GM21786 (cell line): ENCODE results near the gene RAB3IP.
A peak's percentile ranks its signal among the peaks of the same experiment; 100 is the strongest.
"Not testable (repeated sequence)": the region's sequence is repeated elsewhere in the genome, so short reads cannot be mapped to it uniquely, and the experiment has no call there.

Experiments
- ATAC-seq: cut with Tn5 transposase; IDR thresholded peaks from one replicate; pipeline ENCODE4 v1.9.1; 2021; ENCODE audit not compliant: unreplicated experiment

RAB3IP gene

DNA sequence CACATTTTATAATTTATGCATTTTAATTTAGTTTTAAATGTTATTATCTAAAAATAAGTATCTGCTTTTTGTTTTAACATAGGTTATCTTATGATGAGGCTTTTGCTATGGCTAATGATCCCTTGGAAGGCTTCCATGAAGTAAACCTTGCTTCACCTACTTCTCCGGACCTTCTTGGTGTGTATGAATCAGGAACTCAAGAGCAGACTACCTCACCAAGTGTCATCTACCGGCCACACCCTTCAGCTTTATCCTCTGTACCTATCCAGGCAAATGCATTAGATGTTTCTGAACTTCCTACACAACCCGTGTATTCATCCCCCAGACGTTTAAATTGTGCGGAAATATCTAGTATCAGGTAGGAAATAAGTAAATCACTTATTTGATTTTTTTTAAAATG, 16.6 kb downstream of the RAB3IP start:
- no peak for ATAC-seq

DNA sequence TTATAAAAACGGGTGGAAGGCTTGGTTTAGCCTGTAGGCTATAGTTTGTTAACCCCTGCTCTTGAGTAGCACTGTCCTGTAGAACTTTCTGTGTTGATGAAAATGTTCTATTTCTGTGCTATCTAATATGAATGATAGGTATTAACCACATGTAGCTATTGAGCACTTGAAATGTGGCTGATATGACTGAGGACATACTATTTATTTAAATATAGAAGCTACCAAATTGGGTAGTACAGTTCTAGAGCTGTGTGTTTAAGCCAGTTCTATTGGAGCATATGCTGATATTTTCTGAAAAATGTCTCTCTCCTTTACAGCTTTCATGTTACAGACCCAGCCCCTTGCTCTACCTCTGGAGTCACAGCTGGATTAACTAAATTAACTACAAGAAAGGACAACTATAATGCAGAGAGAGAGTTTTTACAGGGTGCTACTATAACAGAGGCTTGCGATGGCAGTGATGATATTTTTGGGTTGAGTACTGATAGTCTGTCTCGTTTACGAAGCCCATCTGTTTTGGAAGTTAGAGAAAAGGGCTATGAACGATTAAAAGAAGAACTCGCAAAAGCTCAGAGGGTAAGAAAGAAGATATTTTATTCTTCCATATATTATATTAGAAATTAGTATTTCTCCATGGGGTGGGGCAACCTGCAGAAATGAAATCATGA, 17.6 kb downstream of the RAB3IP start:
- ATAC-seq: no peak

DNA sequence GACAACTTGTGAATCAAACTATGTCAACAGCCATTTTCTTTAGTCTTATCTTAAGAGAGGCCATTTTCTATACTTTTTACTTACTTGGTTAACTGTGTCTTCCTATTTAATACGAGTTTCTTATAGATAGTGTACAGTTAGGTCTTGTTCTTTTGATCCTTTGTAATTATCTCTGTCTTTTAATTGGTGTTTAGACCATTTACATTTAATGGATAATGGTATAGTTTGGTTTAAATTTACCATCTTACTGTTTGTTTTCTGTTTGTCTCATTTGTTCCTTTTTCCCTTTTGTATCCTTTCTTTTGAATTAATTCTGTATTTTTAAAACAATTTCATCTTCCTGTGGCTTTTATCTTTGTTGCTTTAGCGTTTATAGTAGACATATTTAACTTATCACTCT, 19.4 kb downstream of the RAB3IP start:
- no peak for ATAC-seq

DNA sequence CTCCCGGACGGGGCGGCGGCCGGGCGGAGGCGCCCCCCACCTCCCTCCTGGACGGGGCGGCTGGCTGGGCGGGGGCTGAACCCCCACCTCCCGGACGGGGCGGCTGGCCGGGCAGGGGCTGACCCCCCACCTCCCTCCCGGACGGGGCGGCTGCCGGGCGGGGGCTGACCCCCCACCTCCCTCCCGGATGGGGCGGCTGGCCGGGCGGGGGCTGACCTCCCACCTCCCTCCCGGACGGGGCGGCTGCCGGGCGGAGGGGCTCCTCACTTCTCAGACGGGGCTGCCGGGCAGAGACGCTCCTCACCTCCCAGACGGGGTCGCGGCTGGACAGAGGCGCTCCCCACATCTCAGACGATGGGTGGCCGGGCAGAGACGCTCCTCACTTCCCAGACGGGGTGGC, 20.9 kb downstream of the RAB3IP start:
- ATAC-seq: not testable (repeated sequence)

DNA sequence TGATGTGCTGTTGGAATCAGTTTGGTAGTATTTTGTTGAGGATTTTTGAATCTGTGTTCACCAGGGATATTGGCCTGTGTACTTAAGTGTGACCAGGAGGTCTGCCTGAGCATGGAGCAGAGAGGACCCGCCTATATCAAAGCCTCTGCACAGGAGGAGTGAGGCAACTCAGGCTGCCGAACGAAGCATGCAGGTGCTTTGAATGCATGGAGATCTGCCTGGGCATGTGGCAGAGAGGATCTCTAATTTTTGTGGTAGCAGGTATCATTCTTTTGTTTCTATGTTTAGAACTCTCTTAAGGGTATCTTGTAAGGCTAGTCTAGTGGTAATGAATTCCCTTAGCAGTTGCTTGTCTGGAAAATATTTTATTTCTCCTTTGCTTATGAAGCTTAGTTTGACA, 26.9 kb downstream of the RAB3IP start:
- no peak for ATAC-seq

DNA sequence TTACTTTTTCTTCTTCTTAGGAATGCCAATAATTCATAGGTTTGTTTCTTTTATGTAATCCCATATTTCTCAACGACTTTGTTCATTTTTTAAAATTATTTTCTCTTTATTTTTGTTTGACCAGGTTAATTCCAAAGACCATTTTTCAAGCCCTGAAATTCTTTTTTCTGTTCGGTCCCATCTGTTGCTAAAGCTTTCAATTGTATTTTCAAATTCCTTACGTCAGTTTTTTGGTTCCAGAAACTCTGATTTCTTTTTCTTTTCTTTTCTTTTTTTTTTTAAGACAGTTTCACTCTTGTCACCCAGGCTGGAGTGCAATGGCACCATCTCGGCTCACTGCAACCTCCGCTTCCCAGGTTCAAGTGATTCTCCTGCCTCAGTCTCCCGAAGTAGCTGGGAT, 27.6 kb downstream of the RAB3IP start:
- ATAC-seq: no peak

DNA sequence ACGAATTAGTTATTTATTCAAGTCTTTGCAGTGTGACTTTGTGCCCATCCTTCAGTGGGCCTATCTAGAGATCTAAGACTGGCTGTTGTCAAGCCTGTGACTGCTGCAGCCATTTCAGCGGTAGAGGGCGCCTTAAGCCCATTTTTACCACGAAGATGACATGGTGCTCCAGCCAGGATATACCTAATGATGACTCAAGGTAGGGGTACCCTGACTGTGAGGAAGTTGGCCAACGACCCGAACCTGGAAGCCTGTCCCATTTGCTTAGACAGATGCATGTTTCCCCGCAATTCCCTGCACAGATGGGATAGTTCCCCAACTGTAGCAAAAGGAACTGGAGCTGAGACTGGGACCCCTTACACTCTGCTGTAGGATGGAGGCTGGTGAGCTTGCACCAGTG, 41.3 kb downstream of the RAB3IP start:
- no peak for ATAC-seq

DNA sequence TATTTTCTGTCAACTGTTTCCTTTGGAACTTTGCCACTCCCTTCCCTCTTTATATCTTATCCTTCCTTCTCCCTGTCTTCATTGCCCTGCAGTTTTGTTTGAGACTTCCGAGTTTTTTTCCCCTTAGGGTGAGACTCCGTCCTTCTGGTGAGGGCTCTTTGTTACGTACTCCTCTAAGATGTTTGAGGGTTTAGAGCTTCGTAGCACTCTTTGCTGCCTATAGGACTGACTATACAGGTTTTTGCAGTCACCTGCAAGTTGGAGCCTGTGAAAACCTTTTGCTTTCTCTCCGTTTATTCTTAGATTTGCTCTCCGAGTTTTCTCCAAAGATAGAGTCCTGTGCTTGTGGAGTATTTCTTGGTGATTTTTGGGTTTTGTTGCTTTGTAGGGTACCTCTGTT, 44.7 kb downstream of the RAB3IP start:
- no peak for ATAC-seq

DNA sequence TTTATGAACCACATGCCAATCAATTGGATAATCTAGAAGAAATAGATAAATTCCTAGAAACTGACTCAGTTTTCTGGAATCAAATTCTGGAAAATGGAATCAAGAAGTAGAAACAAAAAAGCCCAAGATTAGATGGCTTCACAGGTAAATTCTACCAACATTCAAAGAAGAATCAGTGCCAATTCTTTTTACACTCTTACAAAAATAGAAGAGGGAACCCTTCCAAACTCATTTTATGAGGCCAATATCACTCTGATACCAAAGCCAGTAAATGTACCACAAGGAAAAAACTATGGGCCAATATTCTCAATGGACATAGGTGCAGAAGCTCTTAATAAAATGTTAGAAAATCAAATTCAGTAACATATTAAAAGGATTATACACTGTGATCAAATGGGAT, 50.7 kb downstream of the RAB3IP start:
- ATAC-seq: no peak

DNA sequence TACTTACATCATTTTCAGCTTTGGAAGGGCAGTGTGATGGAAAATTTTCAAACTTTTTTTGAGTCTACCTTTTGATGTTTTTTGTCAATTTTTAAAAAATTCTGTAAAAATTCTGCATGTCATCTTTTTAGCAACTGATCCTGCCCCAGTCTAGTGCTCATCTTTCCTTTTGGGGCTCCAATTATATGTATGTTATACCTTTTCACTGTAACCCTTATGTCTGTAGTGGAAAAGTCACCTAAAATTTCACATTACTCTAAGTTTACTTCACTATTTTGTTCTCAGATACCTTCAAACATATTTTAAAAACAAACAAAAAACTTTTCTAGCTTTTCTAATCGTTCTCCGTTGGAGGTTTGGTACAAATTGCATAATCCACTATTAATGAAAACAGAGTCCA, 53.9 kb downstream of the RAB3IP start:
- ATAC-seq: no peak

DNA sequence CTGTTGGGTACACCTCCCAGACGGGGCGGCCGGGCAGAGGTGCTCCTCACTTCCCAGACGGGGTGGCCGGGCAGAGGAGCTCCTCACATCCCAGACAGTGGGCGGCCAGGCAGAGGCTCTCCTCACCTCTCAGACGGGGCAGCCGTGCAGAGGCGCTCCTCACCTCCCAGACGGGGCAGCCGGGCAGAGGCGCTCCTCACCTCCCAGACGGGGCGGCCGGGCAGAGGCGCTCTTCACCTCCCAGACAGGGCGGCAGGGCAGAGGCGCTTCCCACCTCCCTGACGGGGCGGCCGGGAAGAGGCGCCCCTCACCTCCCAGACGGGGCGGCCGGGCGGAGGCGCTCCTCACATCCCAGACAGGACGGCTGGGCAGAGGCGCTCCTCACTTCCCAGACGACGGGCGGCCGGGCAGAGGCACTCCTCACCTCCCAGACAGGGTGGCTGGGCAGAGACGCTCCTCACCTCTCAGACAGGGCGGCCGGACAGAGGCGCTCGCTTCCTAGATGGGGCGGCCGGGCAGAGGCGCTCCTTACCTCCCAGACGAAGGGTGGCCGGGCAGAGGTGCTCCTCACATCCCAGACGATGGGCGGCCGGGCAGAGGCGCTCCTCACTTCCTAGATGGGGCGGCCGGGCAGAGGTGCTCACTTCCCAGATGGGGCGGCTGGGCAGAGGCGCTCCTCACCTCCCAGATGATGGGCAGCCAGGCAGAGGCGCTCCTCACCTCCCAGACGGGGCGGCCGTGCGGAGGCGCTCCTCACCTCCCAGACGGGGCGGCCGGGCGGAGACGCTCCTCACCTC, 68.6 kb downstream of the RAB3IP start:
- not testable (repeated sequence) for ATAC-seq

DNA sequence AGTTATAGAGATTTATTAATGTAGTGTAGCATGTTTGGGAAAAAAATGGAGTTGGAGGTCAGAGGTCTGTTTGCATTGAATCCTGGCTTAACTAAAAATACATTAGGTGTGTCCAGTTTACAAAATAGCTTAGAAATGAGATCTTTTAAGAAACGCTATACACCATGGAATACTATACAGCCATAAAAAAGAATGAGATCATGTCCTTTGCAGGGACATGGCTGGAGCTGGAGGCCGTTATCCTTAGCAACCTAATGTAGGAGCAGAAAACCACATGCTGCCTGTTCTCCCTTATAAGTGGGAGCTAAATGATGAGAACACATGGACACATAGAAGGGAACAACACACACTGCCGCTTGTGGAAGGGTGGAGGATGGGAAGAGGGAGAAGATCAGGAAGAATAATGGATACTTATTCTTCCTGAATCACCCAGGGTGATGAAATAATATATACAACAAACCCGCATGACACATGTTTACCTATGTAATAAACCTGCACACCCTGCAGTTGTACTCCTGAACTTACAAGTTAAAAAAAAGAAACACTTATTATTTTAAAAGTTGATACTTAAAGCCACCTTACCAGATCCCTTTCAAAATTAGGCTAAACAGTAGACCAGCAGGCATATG, 72.3 kb downstream of the RAB3IP start:
- no peak for ATAC-seq

DNA sequence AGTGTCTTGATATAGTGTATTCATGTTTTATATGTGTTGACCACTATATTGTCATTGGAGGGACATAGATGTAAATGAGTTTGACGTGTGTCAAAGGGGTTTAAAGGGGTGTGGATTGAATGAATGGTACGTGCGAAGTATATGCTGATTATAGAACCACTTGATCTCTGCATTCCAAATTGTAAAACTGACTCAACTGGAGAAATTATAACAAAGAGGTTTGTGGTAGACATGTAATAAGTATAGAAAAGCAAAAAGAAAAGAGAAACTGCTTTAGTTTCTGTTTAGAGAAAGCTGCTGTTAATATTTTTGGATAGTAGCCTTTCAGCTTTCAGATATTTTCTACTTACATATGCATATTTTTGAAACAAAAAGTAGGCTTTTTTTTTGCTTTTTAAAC, 77.4 kb downstream of the RAB3IP start:
- peak; percentile 57 for ATAC-seq

DNA sequence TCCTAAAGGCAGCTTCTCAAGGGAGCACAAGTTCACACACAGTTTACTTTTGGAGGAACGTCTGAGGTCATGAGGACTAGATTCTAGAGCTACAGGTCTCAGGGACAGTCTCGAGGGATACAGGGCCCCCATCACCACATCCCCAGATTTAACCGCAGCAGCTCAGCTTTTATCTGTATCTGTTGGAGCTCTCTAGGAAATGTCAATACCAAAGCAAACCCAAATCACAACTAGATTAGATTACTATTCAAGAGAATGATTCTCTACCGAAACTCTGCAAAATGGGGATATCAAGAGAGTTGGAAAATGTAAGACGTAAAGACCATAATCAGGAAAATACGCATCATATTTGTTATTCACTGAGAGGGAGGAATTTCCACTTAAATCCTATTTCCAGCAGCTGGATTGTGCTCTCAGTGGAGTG, 82.4 kb downstream of the RAB3IP start:
- no peak for ATAC-seq

DNA sequence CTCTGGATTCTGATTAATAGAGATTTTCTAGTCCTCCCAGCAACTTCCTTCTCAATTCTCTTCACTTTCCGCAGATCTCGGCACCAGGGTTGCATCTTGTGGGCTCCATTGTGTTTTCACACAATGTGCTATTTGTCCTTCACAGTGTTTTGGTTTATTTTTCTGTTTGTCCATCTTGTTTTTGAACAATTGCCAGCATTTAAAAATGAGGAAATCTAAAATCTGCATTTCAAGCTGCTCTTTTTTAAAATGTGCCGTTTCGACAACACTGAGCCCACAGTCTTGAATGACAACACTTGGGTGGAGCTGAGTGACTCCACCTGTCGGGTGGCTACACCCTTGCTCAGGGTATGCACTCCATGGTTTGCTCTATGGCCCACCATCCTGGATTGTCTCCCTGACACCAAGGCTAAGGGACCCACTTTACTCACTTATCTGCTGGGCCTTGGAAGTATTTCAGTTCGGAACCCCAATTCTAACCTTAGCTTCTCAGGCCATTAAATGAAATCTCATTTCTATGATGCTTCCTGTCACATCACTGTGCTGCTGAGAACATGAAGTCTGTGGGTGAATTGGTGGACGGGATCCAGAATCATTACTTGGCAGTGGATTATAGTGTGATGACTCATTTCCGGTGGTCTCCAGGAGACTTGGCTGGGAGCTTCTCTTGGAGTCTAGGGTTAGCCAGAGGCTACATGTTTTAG, 82.9 kb downstream of the RAB3IP start:
- no peak for ATAC-seq

DNA sequence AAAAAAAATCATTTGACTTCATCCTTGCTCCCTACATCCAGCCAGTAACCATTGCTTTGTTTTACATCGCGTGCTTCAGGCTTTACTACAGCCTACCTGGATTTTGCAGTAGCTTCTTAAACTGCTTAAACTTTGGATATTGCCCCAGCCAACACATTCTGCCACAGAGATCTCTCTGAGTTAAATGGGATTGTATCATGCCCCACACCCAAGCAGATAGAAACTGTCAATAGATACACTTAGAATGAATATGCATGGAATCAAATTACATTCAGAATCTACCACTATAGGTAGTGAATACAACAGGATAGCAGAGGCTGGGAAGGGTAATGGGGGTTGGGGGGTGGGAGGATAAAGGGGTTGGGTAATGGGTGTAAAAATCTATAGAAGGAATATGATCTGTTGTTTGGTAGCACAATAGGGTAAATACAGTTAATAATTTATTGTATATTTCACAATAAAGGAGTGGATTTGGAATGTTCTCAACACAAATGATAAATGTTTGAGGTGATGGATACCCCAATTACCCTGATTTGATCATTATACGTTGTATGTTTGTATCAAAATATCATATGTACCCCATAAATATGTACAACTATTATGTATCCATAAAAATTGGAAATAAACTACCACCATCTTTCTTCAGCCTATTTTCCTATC, 83.7 kb downstream of the RAB3IP start:
- ATAC-seq: no peak

DNA sequence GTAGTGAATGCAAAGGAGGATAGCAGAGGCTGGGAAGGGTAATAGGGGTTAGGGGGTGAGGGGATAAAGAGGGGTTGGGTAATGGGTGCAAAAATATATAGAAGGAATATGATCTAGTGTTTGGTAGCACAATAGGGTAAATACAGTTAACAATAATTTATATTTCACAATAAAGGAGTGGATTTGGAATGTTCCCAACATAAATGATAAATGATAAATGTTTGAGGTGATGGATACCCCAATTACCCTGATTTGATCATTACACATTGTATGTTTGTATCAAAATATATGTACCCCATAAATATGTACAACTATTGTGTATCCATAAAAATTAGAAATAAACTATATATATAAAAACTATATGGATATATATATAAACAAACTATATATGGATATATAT, 85.4 kb downstream of the RAB3IP start:
- ATAC-seq: no peak

DNA sequence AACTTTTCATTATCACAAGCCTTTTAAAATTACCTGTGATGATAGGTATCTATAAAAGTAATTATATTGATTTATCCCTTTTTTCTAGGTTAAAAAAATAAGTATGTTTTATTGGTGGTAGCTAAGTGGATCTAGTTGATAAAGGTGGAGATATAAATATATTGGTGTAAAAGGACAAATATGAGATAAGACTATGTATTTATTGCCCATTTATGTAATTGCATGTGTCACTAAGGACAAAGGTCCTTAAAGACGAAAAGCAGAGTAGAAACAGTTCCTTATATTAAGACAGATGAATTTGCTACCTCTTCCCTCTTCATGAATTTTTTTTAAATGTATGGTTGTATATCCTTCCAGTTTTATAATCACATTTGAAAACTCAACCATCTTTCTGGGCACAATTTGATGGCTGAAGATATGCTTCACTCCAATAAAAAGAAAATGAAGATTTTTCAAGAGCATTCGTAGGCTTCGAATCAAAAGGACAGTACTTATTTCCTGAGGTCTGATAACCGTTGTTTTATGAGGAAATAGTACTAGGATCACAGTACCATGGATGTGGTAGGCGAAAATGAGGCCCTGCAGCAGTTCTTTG, 86.4 kb downstream of the RAB3IP start, which contains the start of gene MYRFL:
TSS of gene MYRFL (plus strand) at position 262 of the 595 bp plus-strand sequence. CDS start at position 553, 291 bp downstream.
- no peak for ATAC-seq

DNA sequence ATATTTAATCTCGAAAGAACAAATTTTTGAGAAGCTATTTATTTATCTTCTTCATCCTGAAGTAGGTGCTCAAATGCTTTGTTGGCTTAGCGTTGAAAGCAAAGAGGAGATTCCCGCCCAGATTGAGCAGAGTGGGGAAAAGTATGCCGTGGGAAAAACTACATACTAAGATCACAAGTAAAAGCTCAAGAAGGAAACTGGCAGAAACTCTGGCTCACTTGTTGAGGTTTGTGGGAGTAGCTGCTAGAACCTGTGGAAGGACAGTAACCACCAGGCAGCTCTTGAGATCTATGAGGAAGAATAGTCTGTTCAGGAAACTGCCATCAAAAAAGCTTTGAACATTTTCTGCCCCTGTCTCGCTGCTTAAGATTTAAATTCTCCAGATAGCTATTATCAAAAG, 90.2 kb downstream of the RAB3IP start:
- no peak for ATAC-seq

DNA sequence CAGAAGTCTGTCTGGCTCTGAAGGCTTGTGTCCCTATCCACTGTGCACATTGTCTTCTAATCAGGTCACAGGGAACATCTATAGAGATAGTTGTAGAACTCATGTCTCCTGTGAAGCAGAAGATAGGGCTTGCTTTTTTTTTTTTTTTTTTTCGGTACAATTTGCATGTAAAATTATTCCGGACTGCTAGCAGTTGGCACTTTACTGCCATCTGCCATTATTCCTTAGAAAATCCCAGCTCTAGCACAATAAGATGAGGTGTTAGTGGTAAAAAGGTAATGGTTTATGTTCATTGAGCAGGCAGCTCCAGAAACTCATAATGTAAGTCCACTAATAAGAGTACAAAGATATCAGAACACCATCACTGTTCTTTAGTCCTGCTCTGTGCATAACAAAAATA, 95.0 kb downstream of the RAB3IP start:
- no peak for ATAC-seq

DNA sequence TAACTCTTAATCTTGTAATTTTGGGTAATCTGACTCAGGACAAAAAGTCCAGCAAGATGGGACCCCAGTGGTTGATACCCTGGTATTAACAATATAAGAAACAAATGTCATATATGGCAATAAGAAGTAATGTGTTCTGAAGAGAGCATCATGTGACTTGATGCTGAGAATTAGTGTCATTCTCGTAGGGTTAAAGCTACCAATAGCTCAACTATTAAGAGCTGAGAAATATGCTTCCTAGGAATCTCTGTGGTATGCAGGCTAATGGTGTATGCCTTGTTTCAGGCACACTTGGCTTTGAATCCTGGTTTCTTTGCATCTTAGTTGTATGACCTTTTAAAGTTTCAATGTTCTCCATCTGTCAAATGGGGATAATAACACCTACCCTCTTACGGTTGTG, 95.5 kb downstream of the RAB3IP start:
- ATAC-seq: no peak
